Hepatic stellate cell (primary cell): ENCODE data around the gene CMTM5.

Source experiments
- DNase-seq: peaks from one replicate; pipeline ENCODE4 v3.0.0; 2011; ENCODE audit warnings: low spot score

Gene CMTM5

GRCh38 chr14:23358042-23358441 is 18.8 kb upstream of the CMTM5 start:
- DNase-seq = no peak

GRCh38 chr14:23358553-23359166 is 18.2 kb upstream of the CMTM5 start:
- DNase-seq = no peak

GRCh38 chr14:23359167-23359626 is 17.6 kb upstream of the CMTM5 start:
- DNase-seq = no peak

- no peak for DNase-seq
These were observed 17.0 kb upstream of the CMTM5 start for GRCh38 chr14:23359722-23360447.

GRCh38 chr14:23360496-23360895 is 16.4 kb upstream of the CMTM5 start:
- no peak for DNase-seq

GRCh38 chr14:23361320-23361719 is 15.5 kb upstream of the CMTM5 start:
- DNase-seq = peak; percentile 65

GRCh38 chr14:23361763-23362162 is 15.1 kb upstream of the CMTM5 start:
- no peak for DNase-seq

GRCh38 chr14:23362200-23362599 is 14.6 kb upstream of the CMTM5 start:
- no peak for DNase-seq

- peak; percentile 40 for DNase-seq
These were observed 12.4 kb upstream of the CMTM5 start for GRCh38 chr14:23364164-23365035.

- DNase-seq = peak; percentile 41
These were observed 11.7 kb upstream of the CMTM5 start, which contains the start of gene EFS for GRCh38 chr14:23365036-23365731. Gene EFS, minus strand, starts transcription at chr14:23365172. Its CDS starts 147 bp downstream, at chr14:23365025.

- peak; percentile 59 for DNase-seq
These were observed 11.0 kb upstream of the CMTM5 start for GRCh38 chr14:23365732-23366425.

GRCh38 chr14:23366426-23366921 is 10.4 kb upstream of the CMTM5 start:
- peak; percentile 69 for DNase-seq

- no peak for DNase-seq
These were observed 6.6 kb upstream of the CMTM5 start for GRCh38 chr14:23370221-23370620.

- DNase-seq = no peak
These were observed 5.0 kb upstream of the CMTM5 start for GRCh38 chr14:23371865-23372264.

GRCh38 chr14:23372509-23372908 is 4.3 kb upstream of the CMTM5 start, which contains the start of gene IL25:
Gene IL25, plus strand, starts transcription at chr14:23372809.
- DNase-seq = no peak

GRCh38 chr14:23373041-23373440 is 3.8 kb upstream of the CMTM5 start:
- DNase-seq = no peak

- DNase-seq = no peak
These were observed 1.2 kb upstream of the CMTM5 start for GRCh38 chr14:23375527-23376251.

- no peak for DNase-seq
These were observed 328 bp downstream of the CMTM5 start for GRCh38 chr14:23377198-23377550.

- no peak for DNase-seq
These were observed 1.0 kb downstream of the CMTM5 start for GRCh38 chr14:23377573-23378563.
